Activated CD4-positive, alpha-beta T cell treated with anti-CD3 and anti-CD28 coated beads, Interleukin-10, Interleukin-2, amounts not matched to agents 100 ng/mL and 50 ng/mL, durations not matched to agents 16 hours and 8 hours (primary cell): Measurements from ENCODE around the gene GATA6.
"Not testable (repeated sequence)": the region's sequence is repeated elsewhere in the genome, so short reads cannot be mapped to it uniquely, and the experiment has no call there.

Source experiments
- DNase-seq: peaks from one replicate; pipeline ENCODE4 v3.0.0-alpha.2; 2020

The GATA6 gene

DNA sequence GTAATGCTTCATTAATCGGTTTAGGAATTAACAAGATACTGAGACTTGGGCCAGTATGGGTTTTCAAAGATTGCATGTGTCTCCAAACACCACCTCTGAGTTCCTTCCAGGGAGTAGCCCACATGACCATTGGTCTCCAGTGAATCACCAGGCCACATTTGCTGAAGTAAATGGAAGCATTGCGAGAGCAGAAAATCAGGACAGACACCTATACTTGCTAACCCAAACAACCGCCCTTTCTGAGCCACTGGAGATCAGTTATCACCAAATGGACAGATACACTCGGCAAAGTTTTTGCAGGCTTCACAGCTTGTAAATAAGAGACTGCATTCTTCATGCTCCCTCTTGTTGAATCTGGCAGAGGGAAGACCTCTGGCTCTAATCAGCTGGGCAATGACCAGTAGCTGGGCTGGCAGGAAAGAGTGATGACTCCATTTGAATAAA is 40.9 kb downstream of the GATA6 start:
- no peak for DNase-seq

GRCh38 chr18:22211657-22212056 is 42.3 kb downstream of the GATA6 start:
- no peak for DNase-seq

GRCh38 chr18:22213333-22213973 is 44.1 kb downstream of the GATA6 start:
- DNase-seq, result no peak

DNA sequence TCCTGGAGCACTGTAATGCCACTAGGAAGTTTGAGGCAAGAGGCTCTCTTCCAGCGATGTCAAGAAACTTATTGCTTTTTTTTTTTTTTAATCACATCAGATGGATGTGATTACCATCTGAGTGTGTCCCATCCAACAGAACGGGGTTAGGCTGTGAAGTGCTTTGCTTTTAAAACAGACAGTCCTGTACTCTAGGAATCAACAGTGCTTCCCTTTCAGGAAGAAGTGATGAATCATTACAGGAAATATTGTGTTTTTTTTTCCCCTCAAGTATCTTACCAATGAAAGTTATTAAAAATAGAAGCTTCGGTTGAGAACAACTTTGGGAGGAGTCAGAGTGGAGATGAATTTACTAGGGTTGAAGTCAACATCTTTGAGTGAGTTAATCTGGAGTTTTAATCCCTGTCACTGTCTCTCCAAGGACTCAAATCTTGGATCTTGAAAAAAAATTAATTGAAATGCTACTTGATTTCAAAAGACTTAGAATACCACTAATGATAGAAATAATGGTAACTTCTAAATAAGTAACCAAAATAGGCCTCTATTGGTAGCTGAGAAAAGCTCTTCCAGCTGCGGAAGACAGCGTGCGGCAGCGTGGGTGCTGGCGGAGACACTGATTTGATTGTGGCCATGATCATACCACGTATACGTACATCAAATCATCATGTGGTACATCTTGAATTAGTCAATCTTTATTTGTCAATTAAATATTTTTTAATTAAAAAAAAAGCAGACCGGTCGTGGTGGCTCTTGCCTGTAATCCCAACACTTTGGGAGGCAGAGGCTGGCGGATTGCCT is 45.5 kb downstream of the GATA6 start:
- DNase-seq, result peak; percentile 1

DNA sequence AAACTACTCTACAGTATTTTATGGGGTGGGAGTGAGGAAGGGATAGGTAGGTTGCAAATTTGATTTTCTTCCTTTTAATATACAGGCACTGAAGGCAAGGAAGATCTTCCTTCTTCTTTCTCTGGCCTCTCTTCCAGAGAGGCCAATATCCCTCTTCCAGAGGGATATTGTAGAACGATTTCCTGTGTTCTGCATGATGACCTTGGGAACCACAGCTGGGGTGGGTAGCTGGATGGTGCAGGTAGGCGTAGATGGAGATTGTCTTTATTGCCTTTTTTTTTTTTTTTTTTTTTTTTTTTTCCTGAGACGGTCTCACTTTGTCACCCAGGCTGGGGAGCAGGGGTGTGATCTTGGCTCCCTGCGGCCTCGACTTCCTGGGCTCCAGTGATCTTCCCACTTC is 49.4 kb downstream of the GATA6 start:
- DNase-seq, result no peak

GRCh38 chr18:22219568-22220355 is 50.4 kb downstream of the GATA6 start:
- no peak for DNase-seq

DNA sequence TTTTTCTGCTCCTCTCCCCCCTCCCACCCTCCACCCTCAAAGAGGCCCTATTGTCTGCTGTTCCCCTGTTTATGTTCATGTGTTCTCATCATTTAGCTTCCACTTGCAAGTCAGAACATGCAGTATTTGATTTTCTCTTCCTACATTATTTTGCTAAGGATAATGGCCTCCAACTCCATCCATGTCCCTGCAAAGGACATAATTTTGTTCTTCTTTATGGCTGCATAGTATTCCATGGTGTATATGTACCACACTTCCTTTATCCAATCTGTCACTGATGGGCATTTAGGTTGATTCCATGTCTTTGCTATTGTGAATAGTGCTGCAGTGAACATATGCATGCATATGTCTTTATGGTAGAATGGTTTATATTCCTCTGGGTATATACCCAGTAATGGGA is 51.2 kb downstream of the GATA6 start:
- not testable (repeated sequence) for DNase-seq

GRCh38 chr18:22221350-22221749 is 52.0 kb downstream of the GATA6 start:
- no peak for DNase-seq

GRCh38 chr18:22223254-22223964 is 54.0 kb downstream of the GATA6 start:
- DNase-seq, result no peak

DNA sequence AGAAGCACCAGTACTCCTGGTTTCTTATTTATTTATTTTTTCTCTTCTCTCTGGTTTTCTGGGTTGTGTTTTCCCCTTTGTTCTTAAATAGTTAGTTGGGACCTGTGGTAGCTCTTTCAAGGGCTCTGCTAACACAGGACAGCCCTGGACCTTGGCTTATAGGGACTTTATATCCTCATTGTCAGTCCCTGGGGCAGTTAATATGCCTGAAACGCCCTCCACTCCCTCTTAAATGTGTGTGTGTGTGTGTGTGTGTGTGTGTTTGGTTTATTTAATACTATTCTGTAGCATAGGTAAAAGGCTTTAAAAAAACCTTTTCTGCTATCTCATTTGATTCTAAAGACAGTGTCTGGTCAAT is 54.6 kb downstream of the GATA6 start:
- no peak for DNase-seq

GRCh38 chr18:22224339-22224738 is 55.0 kb downstream of the GATA6 start:
- DNase-seq, result no peak

DNA sequence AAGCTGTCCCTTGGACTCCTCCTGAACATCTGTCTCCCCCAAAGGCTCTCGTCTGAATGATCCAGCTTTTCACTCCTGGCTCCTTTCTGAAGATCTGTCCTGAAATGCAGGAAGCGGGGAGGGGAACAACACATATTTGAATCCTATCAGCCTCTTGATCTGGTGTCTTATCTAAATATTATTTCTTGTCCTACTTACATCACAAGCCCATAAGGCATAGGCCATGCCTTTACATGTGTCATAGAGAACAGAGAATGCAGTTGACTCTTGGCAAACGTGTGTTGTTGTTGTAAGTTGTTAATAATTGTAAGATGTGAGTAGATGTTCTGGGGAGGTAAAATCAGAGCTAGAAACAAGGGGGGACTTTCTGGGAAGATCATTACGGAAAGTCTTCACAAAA is 57.4 kb downstream of the GATA6 start:
- DNase-seq, result no peak

DNA sequence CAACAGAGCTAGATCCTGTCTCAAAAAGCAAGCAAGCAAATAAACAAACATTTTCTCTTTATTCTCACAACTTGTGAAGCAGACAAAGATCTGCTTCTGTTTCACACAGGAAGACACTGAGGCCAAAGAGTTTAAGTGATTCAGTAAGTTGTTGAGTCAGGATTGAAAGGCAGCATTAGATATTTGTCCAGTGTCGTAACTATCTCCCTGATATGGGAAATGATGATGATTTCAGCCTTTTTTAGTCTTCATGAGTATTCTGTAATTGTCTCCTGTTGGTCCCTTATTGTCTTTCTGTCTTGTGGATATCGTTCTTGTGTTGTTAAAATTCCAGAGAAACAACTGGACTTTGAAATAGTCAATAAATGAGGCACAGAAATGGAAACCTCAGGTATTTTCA is 59.6 kb downstream of the GATA6 start:
- DNase-seq, result no peak

- DNase-seq, result no peak
These were observed 60.2 kb downstream of the GATA6 start for GRCh38 chr18:22229456-22230124.

DNA sequence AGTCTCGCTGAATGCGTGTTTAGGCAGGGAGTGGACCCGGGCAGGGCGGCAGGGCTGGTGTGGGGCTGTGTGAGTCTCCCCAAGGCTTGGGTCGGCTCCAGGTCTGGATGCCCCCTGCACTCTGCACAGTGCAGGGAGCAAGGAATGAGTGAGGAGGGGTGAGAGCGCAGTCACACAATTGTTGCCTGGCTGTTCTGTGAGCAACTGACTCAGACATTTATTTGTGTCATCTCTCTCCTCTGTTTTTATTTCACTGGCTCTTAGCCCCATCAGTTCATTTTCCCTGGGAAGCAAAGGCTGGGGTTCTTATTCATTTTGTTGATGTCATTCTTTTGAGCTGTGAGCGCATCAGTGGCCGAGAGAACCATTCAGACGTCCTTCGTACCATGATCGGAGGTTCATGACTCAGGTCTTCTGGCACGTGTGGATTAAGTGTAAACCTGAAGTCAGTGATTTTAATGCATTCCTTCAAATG is 61.1 kb downstream of the GATA6 start:
- no peak for DNase-seq

GRCh38 chr18:22233266-22233665 is 63.9 kb downstream of the GATA6 start:
- no peak for DNase-seq

DNA sequence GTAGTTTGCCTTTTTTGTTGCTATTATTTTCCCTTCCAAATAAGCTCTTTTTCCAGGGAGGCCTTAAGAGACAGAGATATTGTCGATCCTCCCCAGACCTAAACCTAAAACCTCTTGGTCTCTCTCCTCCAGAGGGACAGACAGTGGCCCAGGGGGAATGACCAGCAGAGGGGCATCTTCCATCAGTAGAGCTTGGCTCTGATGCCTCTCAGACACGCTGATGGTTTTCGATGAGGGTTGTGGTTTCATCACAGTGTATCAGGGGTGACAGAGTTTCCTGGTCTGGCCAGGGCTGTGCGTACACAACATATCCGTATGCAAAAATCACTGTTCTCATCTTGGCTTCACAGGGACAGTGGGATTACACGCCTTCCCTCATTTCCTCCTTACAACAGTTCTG is 68.6 kb downstream of the GATA6 start:
- DNase-seq, result no peak

DNA sequence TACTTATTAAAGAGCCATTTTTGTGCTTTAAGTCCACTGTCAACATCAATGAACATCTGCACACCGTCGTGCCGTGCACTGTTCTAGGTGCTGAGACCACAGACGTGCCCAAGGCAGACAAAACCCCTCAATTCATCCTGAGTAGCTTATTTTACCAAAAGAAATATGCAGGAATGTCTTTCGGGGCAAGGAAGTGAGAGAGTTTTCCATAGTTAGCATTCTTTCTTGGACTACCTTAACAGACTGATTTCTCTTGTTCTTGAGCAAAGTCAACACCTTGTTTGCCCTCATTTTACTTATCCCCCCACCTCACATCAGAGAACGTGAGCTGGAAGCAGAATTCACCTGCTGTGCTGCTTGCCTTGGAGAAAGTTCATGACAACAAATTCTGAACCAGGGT is 69.3 kb downstream of the GATA6 start:
- DNase-seq, result no peak

DNA sequence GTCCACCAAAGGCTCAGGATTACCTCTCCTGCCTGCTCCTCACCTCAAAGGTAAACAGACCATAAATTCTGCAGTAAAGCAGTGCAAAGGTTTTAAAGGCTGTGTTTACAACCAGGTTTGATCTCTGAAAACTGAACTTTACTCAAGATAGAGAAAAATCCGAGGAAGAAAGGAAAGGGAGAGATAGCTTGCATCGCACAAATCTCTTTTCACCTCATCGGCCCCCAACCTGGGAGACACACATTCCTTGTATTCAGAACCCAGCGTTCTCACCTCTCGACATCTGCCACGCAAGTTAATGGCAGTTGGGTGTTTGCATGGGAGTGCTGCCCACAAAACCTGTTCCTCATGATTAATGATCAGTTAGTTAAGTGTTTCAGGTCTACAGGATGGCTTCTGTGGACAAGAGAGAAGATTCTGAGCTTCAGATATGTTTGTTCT is 72.6 kb downstream of the GATA6 start:
- DNase-seq, result no peak

GRCh38 chr18:22243513-22243912 is 74.1 kb downstream of the GATA6 start:
- no peak for DNase-seq

DNA sequence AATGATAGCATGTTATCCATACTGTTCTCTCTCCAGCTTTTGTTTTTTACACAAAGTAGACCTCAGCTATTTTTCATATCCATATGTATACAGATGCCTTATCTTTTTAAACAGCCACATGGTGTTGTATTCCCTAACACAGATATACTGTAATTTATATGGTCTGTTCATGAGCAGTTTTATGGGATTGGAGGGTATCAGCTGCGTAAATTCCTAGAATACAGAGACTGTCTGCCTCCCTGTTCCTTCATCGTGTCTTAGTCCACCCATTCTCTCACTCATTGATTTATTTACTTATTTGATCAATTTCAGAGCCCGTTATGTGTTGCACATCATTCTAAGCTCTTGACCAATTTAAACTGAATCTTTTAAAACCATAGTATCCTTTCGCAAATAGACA is 80.6 kb downstream of the GATA6 start:
- DNase-seq, result no peak

GRCh38 chr18:22250591-22250996 is 81.2 kb downstream of the GATA6 start:
- no peak for DNase-seq
